ENCODE results near the gene IRX6.

IRX6 gene

GRCh38 chr16:55341681-55342080, 17.7 kb downstream of the IRX6 start:
- no peaks in the 10 kb centered on the region for H3K9me3 ChIP-seq (ENCODE audit: insufficient read depth, low read length, severe bottlenecking)
- H3K79me2 ChIP-seq (ENCODE audit: insufficient read depth, low read length) = no peaks in the 10 kb centered on the region
- no peaks in the 10 kb centered on the region for H3K36me3 ChIP-seq (ENCODE audit: insufficient read depth, low read length)
- H3K4me3 ChIP-seq (ENCODE audit: low read depth in 1 of 2, low read length in 2 of 2) = no peak overlapping the region
- DNase-seq (no peak), ATAC-seq (ENCODE audit: insufficient read depth, low read depth) (no peak)
- no peaks in the 10 kb centered on the region for H3K4me1 ChIP-seq (ENCODE audit: insufficient read depth, low read length)
- H3K9ac ChIP-seq (ENCODE audit: low read depth, low read length) = no peak overlapping the region
- H3K27ac ChIP-seq (ENCODE audit: low read length) = no peak overlapping the region
- no peak overlapping the region for H3K4me2 ChIP-seq (ENCODE audit: insufficient read depth, low read length)
- TF ChIP-seq EZH2 (IDR thresholded peaks at IDR 0.05; ENCODE audit: borderline replicate concordance, low read depth, low read length, severe bottlenecking) = no peak
- TF ChIP-seq, protein P1, sequence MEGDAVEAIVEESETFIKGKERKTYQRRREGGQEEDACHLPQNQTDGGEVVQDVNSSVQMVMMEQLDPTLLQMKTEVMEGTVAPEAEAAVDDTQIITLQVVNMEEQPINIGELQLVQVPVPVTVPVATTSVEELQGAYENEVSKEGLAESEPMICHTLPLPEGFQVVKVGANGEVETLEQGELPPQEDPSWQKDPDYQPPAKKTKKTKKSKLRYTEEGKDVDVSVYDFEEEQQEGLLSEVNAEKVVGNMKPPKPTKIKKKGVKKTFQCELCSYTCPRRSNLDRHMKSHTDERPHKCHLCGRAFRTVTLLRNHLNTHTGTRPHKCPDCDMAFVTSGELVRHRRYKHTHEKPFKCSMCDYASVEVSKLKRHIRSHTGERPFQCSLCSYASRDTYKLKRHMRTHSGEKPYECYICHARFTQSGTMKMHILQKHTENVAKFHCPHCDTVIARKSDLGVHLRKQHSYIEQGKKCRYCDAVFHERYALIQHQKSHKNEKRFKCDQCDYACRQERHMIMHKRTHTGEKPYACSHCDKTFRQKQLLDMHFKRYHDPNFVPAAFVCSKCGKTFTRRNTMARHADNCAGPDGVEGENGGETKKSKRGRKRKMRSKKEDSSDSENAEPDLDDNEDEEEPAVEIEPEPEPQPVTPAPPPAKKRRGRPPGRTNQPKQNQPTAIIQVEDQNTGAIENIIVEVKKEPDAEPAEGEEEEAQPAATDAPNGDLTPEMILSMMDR (IDR thresholded peaks at IDR 0.05; ENCODE audit: borderline replicate concordance, extremely low read depth, low read length, poor library complexity, severe bottlenecking) = no peak
- peaks cover 6% of the 10 kb centered on the region for H3K27me3 ChIP-seq (ENCODE audit: insufficient read depth, low read length, poor library complexity)
- H2AFZ ChIP-seq (ENCODE audit: low read depth, low read length) = no peak overlapping the region
- H4K20me1 ChIP-seq (ENCODE audit: insufficient read depth, low read length) = no peaks in the 10 kb centered on the region

DNA sequence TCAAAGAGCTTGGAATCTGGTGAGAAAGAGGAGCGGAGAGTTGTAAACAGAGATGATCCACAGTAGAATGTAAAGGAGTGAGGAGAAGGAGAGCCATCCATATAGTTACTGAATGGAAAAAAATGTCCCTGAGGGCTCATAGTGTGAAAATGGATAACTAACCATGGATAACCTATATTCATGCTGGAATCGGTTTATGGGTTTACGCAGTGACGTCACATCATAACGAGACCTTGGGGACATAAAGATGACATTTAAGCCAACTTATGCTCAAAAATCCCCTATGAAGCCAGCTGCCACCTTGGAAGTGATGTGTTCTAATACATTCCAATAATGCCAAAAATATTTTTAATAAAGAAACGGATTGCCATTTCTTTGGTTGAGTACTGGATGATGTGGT, 22.5 kb downstream of the IRX6 start:
- H3K79me2 ChIP-seq (ENCODE audit: insufficient read depth, low read length) = no peaks in the 10 kb centered on the region
- DNase-seq (no peak), ATAC-seq (ENCODE audit: insufficient read depth, low read depth) (no peak)
- no peak overlapping the region for H3K9ac ChIP-seq (ENCODE audit: low read depth, low read length)
- H3K9me3 ChIP-seq (ENCODE audit: insufficient read depth, low read length, severe bottlenecking) = no peaks in the 10 kb centered on the region
- no peak overlapping the region for H2AFZ ChIP-seq (ENCODE audit: low read depth, low read length)
- H3K4me3 ChIP-seq (ENCODE audit: low read depth in 1 of 2, low read length in 2 of 2) = no peak overlapping the region
- no peak overlapping the region for H3K27ac ChIP-seq (ENCODE audit: low read length)
- TF ChIP-seq, protein P1 (IDR thresholded peaks at IDR 0.05; ENCODE audit: borderline replicate concordance, extremely low read depth, low read length, poor library complexity, severe bottlenecking) = no peak
- TF ChIP-seq EZH2 (IDR thresholded peaks at IDR 0.05; ENCODE audit: borderline replicate concordance, low read depth, low read length, severe bottlenecking) = no peak
- H3K4me2 ChIP-seq (ENCODE audit: insufficient read depth, low read length) = no peak overlapping the region
- H4K20me1 ChIP-seq (ENCODE audit: insufficient read depth, low read length) = no peaks in the 10 kb centered on the region
- H3K36me3 ChIP-seq (ENCODE audit: insufficient read depth, low read length) = no peaks in the 10 kb centered on the region
- peaks cover 6% of the 10 kb centered on the region for H3K27me3 ChIP-seq (ENCODE audit: insufficient read depth, low read length, poor library complexity)
- no peaks in the 10 kb centered on the region for H3K4me1 ChIP-seq (ENCODE audit: insufficient read depth, low read length)

GRCh38 chr16:55349867-55350266, 25.9 kb downstream of the IRX6 start:
- no peak overlapping the region for H3K4me3 ChIP-seq (ENCODE audit: low read depth in 1 of 2, low read length in 2 of 2)
- no peaks in the 10 kb centered on the region for H3K36me3 ChIP-seq (ENCODE audit: insufficient read depth, low read length)
- no peak overlapping the region for H3K27ac ChIP-seq (ENCODE audit: low read length)
- no peaks in the 10 kb centered on the region for H3K4me1 ChIP-seq (ENCODE audit: insufficient read depth, low read length)
- no peak overlapping the region for H2AFZ ChIP-seq (ENCODE audit: low read depth, low read length)
- H3K79me2 ChIP-seq (ENCODE audit: insufficient read depth, low read length) = no peaks in the 10 kb centered on the region
- H3K9me3 ChIP-seq (ENCODE audit: insufficient read depth, low read length, severe bottlenecking) = no peaks in the 10 kb centered on the region
- no peak overlapping the region for H3K4me2 ChIP-seq (ENCODE audit: insufficient read depth, low read length)
- H4K20me1 ChIP-seq (ENCODE audit: insufficient read depth, low read length) = no peaks in the 10 kb centered on the region
- H3K9ac ChIP-seq (ENCODE audit: low read depth, low read length) = no peak overlapping the region
- ATAC-seq (ENCODE audit: insufficient read depth, low read depth) (no peak), DNase-seq (no peak)
- no peaks in the 10 kb centered on the region for H3K27me3 ChIP-seq (ENCODE audit: insufficient read depth, low read length, poor library complexity)
- no peak for TF ChIP-seq EZH2 (IDR thresholded peaks at IDR 0.05; ENCODE audit: borderline replicate concordance, low read depth, low read length, severe bottlenecking)
- TF ChIP-seq, protein P1 (IDR thresholded peaks at IDR 0.05; ENCODE audit: borderline replicate concordance, extremely low read depth, low read length, poor library complexity, severe bottlenecking) = no peak

DNA sequence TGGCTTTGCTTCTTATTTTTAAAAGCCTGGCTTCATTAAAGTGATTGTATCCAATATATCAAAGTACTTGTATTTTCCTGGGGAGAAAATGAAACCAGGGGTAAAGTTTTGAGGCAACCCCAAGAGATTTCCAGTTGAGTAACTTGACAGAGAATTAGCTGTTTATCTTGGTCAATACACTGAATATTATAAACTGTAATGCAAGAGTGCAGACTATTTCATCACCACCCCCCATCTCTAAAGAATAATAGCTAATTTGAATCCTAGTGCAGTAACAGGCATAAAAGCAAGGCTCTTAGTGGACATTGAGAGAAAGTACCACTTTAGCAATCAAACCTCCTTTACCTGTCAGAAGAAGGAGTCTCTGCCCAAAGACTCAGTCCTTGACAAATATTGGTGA, 27.0 kb downstream of the IRX6 start:
- Histone ChIP-seq H3K79me2 (ENCODE audit: insufficient read depth, low read length) (no peaks in the 10 kb centered on the region), H3K9ac (ENCODE audit: low read depth, low read length) (no peak overlapping the region), H3K4me3 (ENCODE audit: low read depth in 1 of 2, low read length in 2 of 2) (no peak overlapping the region), H3K9me3 (ENCODE audit: insufficient read depth, low read length, severe bottlenecking) (no peaks in the 10 kb centered on the region), H3K4me2 (ENCODE audit: insufficient read depth, low read length) (no peak overlapping the region), H3K27ac (ENCODE audit: low read length) (no peak overlapping the region), H3K36me3 (ENCODE audit: insufficient read depth, low read length) (no peaks in the 10 kb centered on the region), H3K27me3 (ENCODE audit: insufficient read depth, low read length, poor library complexity) (no peaks in the 10 kb centered on the region), H4K20me1 (ENCODE audit: insufficient read depth, low read length) (no peaks in the 10 kb centered on the region), H2AFZ (ENCODE audit: low read depth, low read length) (no peak overlapping the region), H3K4me1 (ENCODE audit: insufficient read depth, low read length) (no peaks in the 10 kb centered on the region)
- no peak for TF ChIP-seq EZH2 (IDR thresholded peaks at IDR 0.05; ENCODE audit: borderline replicate concordance, low read depth, low read length, severe bottlenecking)
- TF ChIP-seq, protein P1 (IDR thresholded peaks at IDR 0.05; ENCODE audit: borderline replicate concordance, extremely low read depth, low read length, poor library complexity, severe bottlenecking) = no peak
- ATAC-seq (ENCODE audit: insufficient read depth, low read depth) (no peak), DNase-seq (no peak)
